Measurements from ENCODE around the gene BRPF3. TPM values are rescaled to one million over a fixed set of nuclear protein-coding genes. Genes with fewer than 3 reads are reported as not detected.

The BRPF3 gene
- total RNA-seq, 1 donor from 2014 or later, result 24.1 TPM

Other genes starting within 250 kb of the BRPF3 start
- gene SLC26A8, start 172.1 kb upstream of the BRPF3 start, total RNA-seq, result not detected in 2 replicates
- 44.3 and 46.5 TPM in 2 replicates for gene MAPK14, start 168.9 kb upstream of the BRPF3 start, total RNA-seq
- gene MAPK13, start 66.2 kb upstream of the BRPF3 start, total RNA-seq, result 34.7 and 37.5 TPM in 2 replicates
- not detected in 2 replicates for gene PNPLA1, start 73.3 kb downstream of the BRPF3 start, total RNA-seq
- gene BNIP5, start 140.1 kb downstream of the BRPF3 start, total RNA-seq, result not detected in 2 replicates
- 0.51 and 0.57 TPM in 2 replicates for gene ETV7, start 190.9 kb downstream of the BRPF3 start, total RNA-seq
- gene PXT1, start 246.1 kb downstream of the BRPF3 start, total RNA-seq, result 0.14 and 0.27 TPM in 2 replicates
- 51.1 and 54.8 TPM in 2 replicates for gene KCTD20, start 246.3 kb downstream of the BRPF3 start, total RNA-seq

Data from activated T-helper 2 cell treated with anti-CD3 and anti-CD28 coated beads, Interferon-gamma antibody, Interleukin-2, Interleukin-4, amounts not matched to agents 10 μg/mL and 5 μg/mL and 100 μg/mL, durations not matched to agents 14 hours and 24 hours and 36 hours (primary cell).